Pancreas (tissue), 10 donors: ENCODE results near the gene ITGB8. TPM values are rescaled to one million over a fixed set of nuclear protein-coding genes. Genes with fewer than 3 reads are reported as not detected.

Experiments
- ATAC-seq, 4 donors: fragments of 200-7000 bp; cut with Tn5 transposase; one replicate each; pipeline versions ENCODE4 v1.8.0 to v1.9.1; 2020; ENCODE audit warnings: mild to moderate bottlenecking in 4 of 4, moderate library complexity in 4 of 4
- DNase-seq, 6 donors: peaks; one replicate each; pipeline ENCODE4 v3.0.0-alpha.2; 2020
- FAIRE-seq: peaks from 2 replicates; lab custom pipeline; 2012; peaks lifted over from hg19 to GRCh38; lab: Jason Lieb, UNC
- H3K27ac ChIP-seq, 4 donors: fragments of 200-600 bp; sonication (generic); 1 replicate in 3 of 4; 2 replicates in 1 of 4; pipeline versions ENCODE4 v1.5.0 to v1.8.0; 2020
- H3K27me3 ChIP-seq, 4 donors: fragments of 200-600 bp; one replicate each; pipeline ENCODE4 v1.8.0; 2021
- H3K36me3 ChIP-seq, 3 donors: fragments of 200-600 bp; sonication (generic) in 1 of 3; one replicate each; pipeline versions ENCODE4 v1.5.0 to v1.8.0; 2020 to 2021
- H3K4me1 ChIP-seq, 3 donors: fragments of 200-600 bp; one replicate each; pipeline ENCODE4 v1.8.0; 2021
- H3K4me3 ChIP-seq, 4 donors: fragments of 200-600 bp; sonication (generic) in 2 of 4; one replicate each; pipeline versions ENCODE4 v1.5.0 to v1.8.0; 2020 to 2021
- H3K9me3 ChIP-seq, 4 donors: fragments of 200-600 bp; one replicate each; pipeline ENCODE4 v1.8.0; 2021
- CTCF ChIP-seq, 4 donors: fragments of 200-600 bp; sonication (generic) in 3 of 4; IDR thresholded peaks; one replicate each; pipeline versions ENCODE4 v1.5.0 to v1.8.0; 2021; ENCODE audit warnings: antibody characterized with exemption in 4 of 4
- WGBS, 2 donors: extraction: QIAGEN DNeasy Blood & Tissue Kit; methylation state at CpG; one replicate each; pipeline ENCODE4 v1.1.7; 2013; 5-methylcytosine and 5-hydroxymethylcytosine counted together
- intact Hi-C, 3 donors: fragments of 100-400 bp; cut with DNase I; formaldehyde crosslinking; loops; one replicate each; pipeline versions ENCODE4 v1.11.1 to v1.14.2; 2022
- polyA plus RNA-seq, 2 donors: library from polyadenylated mRNA; stranded (reverse); fragments of 200-250 nt; gene quantifications; one replicate each; pipeline ENCODE4 v1.2.3, GENCODE V29; 2013
- total RNA-seq, 6 donors: library from RNA; stranded (reverse); fragmentation: NEBNext Ultra II Directional in 4 of 6; extraction: Animal tissue kit (Norgen Biotek cat#: 25700) in 4 of 6; gene quantifications; one replicate each; pipeline versions ENCODE4 v1.2.1 to v1.2.4, GENCODE V29; 2021 to 2023
- donor health status: healthy with polysubstance abuse.
- donor health status: DM: no; HTN: no; CAD: no; lungs with moderate emphysema.
- donor health status: DM: no; HTN: no; CAD: no.
- donor health status: control.
- donor health status: control.
- donor health status: Bipolar disorder and iron deficiency.
- donor health status: DM: yes; HTN: yes; CAD: no.
- donor health status: DM: no; HTN: no; CAD: no.
- donor health status: DM: no; HTN: no; CAD: no.
- donor health status: DM: yes; HTN: yes; CAD: no.

Gene ITGB8
- total and polyA plus RNA-seq, 8 donors, result 3.9 to 39.8 (median 11.5) TPM

GRCh38 chr7:20352573-20353306, 22.0 kb downstream of the ITGB8 start:
- H3K36me3 ChIP-seq, result no peaks in the 10 kb centered on the region
- 79 to 93% methylated on average over 4 of the region's 4 CpGs for WGBS, 2 donors
- H3K4me3 ChIP-seq, result no peak overlapping the region
- no peak for FAIRE-seq
- no peak for DNase-seq
- H3K27ac ChIP-seq, result peak overlapping the region in 1 of 4 donors; percentile 21
- no peaks in the 10 kb centered on the region for H3K9me3 ChIP-seq
- intact Hi-C loops, result no loop called here
- peaks cover 0 to 3% (median 0%) of the 10 kb centered on the region in 3 donors for H3K4me1 ChIP-seq
- no peak for TF ChIP-seq CTCF (IDR thresholded peaks at IDR 0.05)
- peak; percentile 36 to 76 (median 54) for ATAC-seq
- H3K27me3 ChIP-seq, result no peaks in the 10 kb centered on the region

- DNase-seq (no peak), FAIRE-seq (no peak), ATAC-seq (no peak)
- no peak for TF ChIP-seq CTCF (IDR thresholded peaks at IDR 0.05)
- H3K36me3 ChIP-seq, result no peaks in the 10 kb centered on the region
- no peak overlapping the region for H3K27ac ChIP-seq
- 65 to 73% methylated on average over 9 of the region's 9 CpGs for WGBS, 2 donors
- no peaks in the 10 kb centered on the region for H3K9me3 ChIP-seq
- no peaks in the 10 kb centered on the region for H3K27me3 ChIP-seq
- peaks cover 0 to 3% (median 0%) of the 10 kb centered on the region in 3 donors for H3K4me1 ChIP-seq
- intact Hi-C loops, result no loop called here
- H3K4me3 ChIP-seq, result no peak overlapping the region
Measured at GRCh38 chr7:20354610-20355528, 24.2 kb downstream of the ITGB8 start.

- intact Hi-C loops, result no loop called here
- no peaks in the 10 kb centered on the region for H3K36me3 ChIP-seq
- no peak for FAIRE-seq
- H3K27me3 ChIP-seq, result no peaks in the 10 kb centered on the region
- WGBS, 2 donors, result 86 to 97% methylated on average over 3 of the region's 3 CpGs
- TF ChIP-seq CTCF (IDR thresholded peaks at IDR 0.05), result no peak
- no peak overlapping the region for H3K27ac ChIP-seq
- ATAC-seq, result no peak
- H3K4me1 ChIP-seq, result peaks cover 0 to 3% (median 0%) of the 10 kb centered on the region in 3 donors
- no peak overlapping the region for H3K4me3 ChIP-seq
- no peak for DNase-seq
- H3K9me3 ChIP-seq, result no peaks in the 10 kb centered on the region
Measured at GRCh38 chr7:20358106-20358505, 27.4 kb downstream of the ITGB8 start.

- DNase-seq (no peak), FAIRE-seq (no peak), ATAC-seq (no peak)
- H3K4me3 ChIP-seq, result no peak overlapping the region
- peaks cover 0 to 3% (median 0%) of the 10 kb centered on the region in 3 donors for H3K4me1 ChIP-seq
- H3K27me3 ChIP-seq, result no peaks in the 10 kb centered on the region
- intact Hi-C loops, result no loop called here
- WGBS, 2 donors, result 89 to 90% methylated on average over 3 of the region's 3 CpGs
- no peak overlapping the region for H3K27ac ChIP-seq
- no peak for TF ChIP-seq CTCF (IDR thresholded peaks at IDR 0.05)
- no peaks in the 10 kb centered on the region for H3K9me3 ChIP-seq
- H3K36me3 ChIP-seq, result no peaks in the 10 kb centered on the region
Measured at GRCh38 chr7:20358762-20359282, 28.1 kb downstream of the ITGB8 start.
